ENCODE measurements around the gene C11orf21.

The C11orf21 gene

GRCh38 chr11:2258501-2259465 is 42.9 kb downstream of the C11orf21 start:
- DNase-seq = no peak

GRCh38 chr11:2256951-2257700 is 44.6 kb downstream of the C11orf21 start:
- no peak for DNase-seq

GRCh38 chr11:2256293-2256913 is 45.3 kb downstream of the C11orf21 start:
- DNase-seq = no peak

GRCh38 chr11:2252018-2252417 is 49.7 kb downstream of the C11orf21 start:
- DNase-seq = no peak

- DNase-seq = no peak
These were observed 50.6 kb downstream of the C11orf21 start for GRCh38 chr11:2251138-2251537.

GRCh38 chr11:2250485-2250884 is 51.2 kb downstream of the C11orf21 start:
- DNase-seq = no peak

GRCh38 chr11:2250041-2250440 is 51.7 kb downstream of the C11orf21 start:
- no peak for DNase-seq

- DNase-seq = no peak
These were observed 52.4 kb downstream of the C11orf21 start for GRCh38 chr11:2249189-2249916.

GRCh38 chr11:2248762-2249161 is 53.0 kb downstream of the C11orf21 start:
- DNase-seq = no peak

GRCh38 chr11:2248242-2248641 is 53.5 kb downstream of the C11orf21 start:
- DNase-seq = no peak

GRCh38 chr11:2247496-2247895 is 54.2 kb downstream of the C11orf21 start:
- DNase-seq = no peak
